Tongue (tissue), 2 donors: Measurements from ENCODE around the gene PRDM16. TPM values are rescaled to one million over a fixed set of nuclear protein-coding genes. Genes with fewer than 3 reads are reported as not detected.

ENCODE experiments used
- DNase-seq: peaks from one replicate; pipeline ENCODE4 v3.0.0-alpha.2; 2015
- total RNA-seq: library from RNA; depleted of rRNA; stranded (reverse); fragments of >200 nt; gene quantifications from one replicate; pipeline ENCODE4 v1.2.3, GENCODE V29; 2014

PRDM16 gene
- total RNA-seq, 1 donor from 2014 or later: 1.6 TPM

GRCh38 chr1:3342960-3343359, 274.0 kb downstream of the PRDM16 start:
- DNase-seq: no peak

DNA sequence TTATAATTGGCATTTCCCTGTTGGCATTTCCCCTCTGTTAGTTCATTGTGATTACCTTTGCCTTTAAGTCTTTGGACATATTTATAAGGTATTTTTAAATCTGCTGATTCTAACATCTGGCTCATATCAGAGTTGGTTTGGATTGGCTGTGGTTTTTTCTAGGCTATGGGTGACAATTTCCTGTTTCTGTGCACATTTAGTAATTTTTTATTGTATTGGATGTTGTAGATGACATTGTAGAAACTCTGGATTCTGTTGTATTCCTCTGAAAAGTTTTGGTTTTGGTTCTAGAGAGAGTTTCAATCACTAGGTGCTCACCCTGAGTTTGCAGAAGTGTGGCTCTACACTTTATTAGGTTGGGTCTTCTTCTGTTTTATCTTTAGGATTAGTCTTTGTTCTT, 275.4 kb downstream of the PRDM16 start:
- no peak for DNase-seq

GRCh38 chr1:3345792-3346191, 276.8 kb downstream of the PRDM16 start:
- no peak for DNase-seq

GRCh38 chr1:3346478-3346877, 277.5 kb downstream of the PRDM16 start:
- no peak for DNase-seq

- no peak for DNase-seq
These were observed 278.4 kb downstream of the PRDM16 start for GRCh38 chr1:3347257-3348020.

DNA sequence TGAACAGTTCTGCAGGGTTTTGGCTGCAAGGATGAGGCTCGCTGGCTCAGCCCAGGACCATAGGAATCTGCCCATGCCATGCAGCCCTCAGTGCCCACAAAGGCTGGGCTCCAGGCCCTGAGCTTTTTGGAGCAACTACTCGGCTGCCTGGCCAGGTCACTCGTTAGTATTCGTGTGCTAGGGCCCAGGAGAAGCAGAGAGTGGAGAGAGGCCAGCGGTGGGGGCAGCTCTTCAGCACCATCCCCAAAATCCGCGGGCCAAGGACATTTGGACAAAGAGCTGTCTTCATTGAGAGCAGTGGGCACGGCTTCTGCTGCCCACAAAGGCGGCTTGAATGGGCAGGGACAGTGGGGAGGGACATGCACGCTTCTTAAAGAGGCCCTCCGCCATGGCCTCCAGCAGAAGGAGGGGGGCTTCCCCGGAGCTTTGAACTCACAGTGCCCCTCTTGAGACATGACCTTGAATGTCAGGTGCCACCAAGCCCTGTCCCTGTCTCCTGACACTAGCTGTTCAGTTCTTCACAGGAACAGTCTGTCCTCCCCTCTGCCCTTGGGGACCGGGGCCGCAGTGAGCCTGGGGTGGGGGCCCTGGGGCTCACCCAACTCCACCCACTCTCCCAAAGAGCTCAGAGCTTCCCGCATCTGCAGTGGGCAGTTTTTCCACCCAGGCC, 279.3 kb downstream of the PRDM16 start:
- DNase-seq: no peak

DNA sequence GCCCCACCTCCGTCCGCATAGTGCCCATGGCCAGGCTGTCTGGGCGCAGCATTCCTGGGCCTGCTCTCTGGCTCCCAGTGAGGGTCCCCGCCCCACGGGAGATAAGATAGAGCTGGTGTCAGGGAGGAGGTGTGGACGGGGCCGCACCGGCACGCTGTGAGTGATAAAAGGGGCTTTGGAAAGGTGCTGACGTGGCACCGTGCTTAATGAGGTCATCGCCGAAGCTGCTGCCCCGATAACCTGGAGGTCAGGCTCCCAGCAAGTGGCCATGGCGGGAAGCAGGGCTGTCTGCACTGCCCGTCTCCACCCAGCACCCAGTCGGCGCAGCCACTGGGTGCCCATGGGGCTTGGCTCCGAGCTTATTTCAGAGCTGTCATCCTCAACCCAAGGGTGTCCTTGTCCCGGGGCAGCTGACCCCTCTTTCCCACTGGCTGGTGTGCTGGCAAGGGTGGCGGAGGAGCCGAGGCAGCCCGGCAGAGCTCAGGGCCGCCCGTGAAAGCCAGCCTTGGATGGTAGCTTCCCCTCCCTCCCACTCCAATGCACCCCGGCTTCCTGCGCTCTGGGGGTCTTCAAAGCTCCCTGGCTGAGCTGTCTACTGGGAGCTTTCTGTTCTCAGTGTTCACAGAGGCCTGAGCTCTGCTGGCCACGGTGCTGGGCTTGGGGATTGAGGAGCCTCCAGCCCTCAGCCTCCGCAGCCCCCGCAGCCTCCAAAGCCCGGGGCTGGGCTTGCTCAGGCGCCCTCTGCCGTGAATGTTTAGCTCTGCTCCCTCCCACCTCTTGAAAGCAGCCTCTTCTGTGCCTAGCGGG, 280.4 kb downstream of the PRDM16 start:
- no peak for DNase-seq

- DNase-seq: no peak
These were observed 280.9 kb downstream of the PRDM16 start for GRCh38 chr1:3349968-3350299.

- peak; percentile 82 for DNase-seq
These were observed 281.7 kb downstream of the PRDM16 start for GRCh38 chr1:3350506-3351261.

- no peak for DNase-seq
These were observed 282.7 kb downstream of the PRDM16 start for GRCh38 chr1:3351449-3352298.

- peak; percentile 81 for DNase-seq
These were observed 283.4 kb downstream of the PRDM16 start for GRCh38 chr1:3352299-3352951.

GRCh38 chr1:3352952-3353331, 283.9 kb downstream of the PRDM16 start:
- peak; percentile 73 for DNase-seq

DNA sequence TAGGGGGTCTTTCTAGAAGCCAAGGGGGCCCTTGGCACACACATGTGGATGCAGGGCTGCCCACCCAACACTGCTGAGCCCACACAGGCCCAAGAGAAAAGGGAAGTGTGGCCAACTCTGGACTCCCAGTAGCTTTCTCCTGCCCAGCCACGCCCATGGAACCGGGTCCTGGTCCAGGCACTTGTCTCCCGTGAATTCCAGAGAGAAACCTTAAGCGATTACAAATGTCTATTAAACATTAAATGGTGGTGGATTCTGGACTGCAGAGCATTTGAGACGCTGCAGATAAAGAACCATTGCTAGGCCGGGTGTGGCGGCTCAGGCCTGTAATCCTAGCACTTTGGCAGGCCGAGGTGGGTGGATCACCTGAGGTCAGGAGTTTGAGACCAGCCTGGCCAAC, 284.9 kb downstream of the PRDM16 start:
- DNase-seq: no peak

GRCh38 chr1:3355089-3355488, 286.1 kb downstream of the PRDM16 start:
- no peak for DNase-seq

- DNase-seq: no peak
These were observed 287.2 kb downstream of the PRDM16 start for GRCh38 chr1:3355894-3356826.

GRCh38 chr1:3356827-3357460, 287.9 kb downstream of the PRDM16 start:
- no peak for DNase-seq

DNA sequence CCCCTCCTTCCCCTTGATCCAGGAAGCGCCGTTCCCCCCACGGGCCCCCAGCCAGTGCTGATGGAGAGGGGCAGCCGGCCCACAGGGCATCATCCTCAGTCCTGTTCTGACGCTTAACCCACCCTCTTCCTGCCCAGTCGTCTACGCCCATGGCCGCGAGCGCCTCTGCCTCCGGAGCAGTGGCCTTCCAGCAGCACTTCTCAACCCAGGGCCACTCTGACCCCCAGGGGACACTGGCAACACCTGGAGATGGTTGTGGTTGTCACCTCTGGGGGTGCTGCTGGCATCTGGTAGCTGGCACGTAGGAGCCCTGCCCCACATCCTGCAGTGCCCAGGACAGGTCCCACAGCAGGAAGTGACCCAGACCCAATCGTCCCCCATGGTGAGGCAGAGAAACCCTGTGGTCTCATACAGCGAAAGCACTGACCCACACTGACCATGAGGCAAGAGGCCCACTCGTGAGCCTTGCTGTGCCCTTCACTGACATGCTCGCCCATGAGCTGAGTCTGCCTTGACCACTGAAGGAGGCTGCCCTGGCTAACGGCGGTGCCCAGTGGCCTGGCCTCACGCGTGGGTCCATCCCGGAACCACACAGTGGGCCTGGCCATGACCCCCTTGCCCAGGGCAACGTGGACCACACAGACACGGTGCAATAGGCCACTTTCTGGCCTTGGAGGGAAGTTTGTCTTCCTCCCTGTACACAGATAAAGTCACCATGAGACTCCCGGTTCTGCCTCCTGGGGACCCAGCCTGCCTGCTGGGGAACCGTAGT, 288.7 kb downstream of the PRDM16 start:
- no peak for DNase-seq

GRCh38 chr1:3359351-3359750, 290.3 kb downstream of the PRDM16 start:
- peak; percentile 73 for DNase-seq
